Naive thymus-derived CD4-positive, alpha-beta T cell (primary cell): ENCODE results near the gene NUP50. TPM values are rescaled to one million over a fixed set of nuclear protein-coding genes. Genes with fewer than 3 reads are reported as not detected.

Experiments
- ATAC-seq: fragments of 150-1000 bp; cut with Tn5 transposase; 2 replicates; pipeline ENCODE4 v1.10.0; 2021; ENCODE audit warnings: mild to moderate bottlenecking, moderate library complexity
- CTCF ChIA-PET: fragments of 350-600 bp; sonication (Branson Sonifier 250); formaldehyde crosslinking; loops from one replicate; lab custom pipeline; 2021; ENCODE audit warnings: antibody characterized with exemption; lab: Charles Lee
- POLR2A ChIA-PET: fragments of 350-600 bp; sonication (Branson Sonifier 250); formaldehyde crosslinking; loops from one replicate; lab custom pipeline; 2021; ENCODE audit warnings: antibody characterized with exemption, inconsistent platforms; lab: Charles Lee
- DNase-seq, 9 donors: peaks; one replicate each; pipeline versions ENCODE4 v3.0.0 to v3.0.0-alpha.2; 2020 to 2022; ENCODE audit warnings: mixed read lengths in 1 of 9
- H3K27ac ChIP-seq: one replicate; pipeline ENCODE4 v1.7.0; 2013; ENCODE audit warnings: mild to moderate bottlenecking, low read depth, low read length, moderate library complexity
- H3K27me3 ChIP-seq, 2 donors: one replicate each; pipeline ENCODE4 v1.7.0; 2013; ENCODE audit warnings: low read length in 2 of 2, mild to moderate bottlenecking in 2 of 2, moderate library complexity in 2 of 2; ENCODE audit not compliant: control insufficient read depth in 2 of 2, insufficient read depth in 2 of 2
- H3K36me3 ChIP-seq, 3 experiments: 1 replicate in 2 of 3; 2 replicates in 1 of 3; pipeline ENCODE4 v1.7.0; 2013; ENCODE audit warnings: low read length in 3 of 3, mild to moderate bottlenecking in 3 of 3, moderate library complexity in 1 of 3; ENCODE audit not compliant: insufficient read depth in 3 of 3, control insufficient read depth in 2 of 3
- H3K4me1 ChIP-seq, 2 donors: one replicate each; pipeline ENCODE4 v1.7.0; 2013; ENCODE audit warnings: low read length in 2 of 2, mild to moderate bottlenecking in 2 of 2, moderate library complexity in 1 of 2; ENCODE audit not compliant: control insufficient read depth in 2 of 2, insufficient read depth in 2 of 2
- H3K4me3 ChIP-seq: 2 replicates; pipeline ENCODE4 v1.7.0; 2013; ENCODE audit warnings: mild to moderate bottlenecking, low read length
- H3K9me3 ChIP-seq, 3 experiments: 1 replicate in 2 of 3; 2 replicates in 1 of 3; pipeline ENCODE4 v1.7.0; 2013; ENCODE audit warnings: low read length in 3 of 3; ENCODE audit not compliant: control insufficient read depth in 2 of 3
- H3K27ac Mint-ChIP-seq, 9 donors: one replicate each; pipeline ENCODE4 v1.8.0; 2020 to 2022; ENCODE audit warnings: mixed read lengths in 9 of 9, mild to moderate bottlenecking in 8 of 9, moderate library complexity in 5 of 9, inconsistent platforms in 2 of 9
- H3K27me3 Mint-ChIP-seq, 5 donors: one replicate each; pipeline ENCODE4 v1.8.0; 2021 to 2022; ENCODE audit warnings: mixed read lengths in 5 of 5, mild to moderate bottlenecking in 1 of 5
- H3K36me3 Mint-ChIP-seq, 5 donors: one replicate each; pipeline ENCODE4 v1.8.0; 2020 to 2022; ENCODE audit warnings: mixed read lengths in 5 of 5, mild to moderate bottlenecking in 3 of 5, inconsistent platforms in 1 of 5
- H3K4me1 Mint-ChIP-seq, 7 donors: one replicate each; pipeline ENCODE4 v1.8.0; 2020 to 2022; ENCODE audit warnings: mixed read lengths in 7 of 7, mild to moderate bottlenecking in 3 of 7, inconsistent platforms in 1 of 7
- H3K4me3 Mint-ChIP-seq, 10 donors: one replicate each; pipeline ENCODE4 v1.8.0; 2020 to 2022; ENCODE audit warnings: mild to moderate bottlenecking in 10 of 10, mixed read lengths in 10 of 10, moderate library complexity in 6 of 10, inconsistent platforms in 2 of 10
- H3K9me3 Mint-ChIP-seq, 11 donors: one replicate each; pipeline ENCODE4 v1.8.0; 2020 to 2022; ENCODE audit warnings: mixed read lengths in 11 of 11, mild to moderate bottlenecking in 4 of 11, inconsistent platforms in 1 of 11, moderate library complexity in 1 of 11
- intact Hi-C, 2 donors: fragments of 100-400 bp; cut with micrococcal nuclease; formaldehyde crosslinking; loops; one replicate each; pipeline ENCODE4 v1.15.1; 2023
- polyA plus RNA-seq, 2 donors: library from polyadenylated mRNA; unstranded; fragments of 300-500 nt; fragmentation: Illumina TruSeq; gene quantifications; one replicate each; pipeline ENCODE4 v1.2.3, GENCODE V29; 2021
- total RNA-seq, 6 experiments: library from RNA in 5 of 6; stranded (reverse) in 5 of 6; gene quantifications; 1 replicate in 5 of 6; 2 replicates in 1 of 6; pipeline ENCODE4 v1.2.3 and lab custom pipeline; 2021 to 2026

NUP50 gene
- total and polyA plus RNA-seq, 7 experiments from 2014 or later = 50.6 to 151 (median 113) TPM

DNA sequence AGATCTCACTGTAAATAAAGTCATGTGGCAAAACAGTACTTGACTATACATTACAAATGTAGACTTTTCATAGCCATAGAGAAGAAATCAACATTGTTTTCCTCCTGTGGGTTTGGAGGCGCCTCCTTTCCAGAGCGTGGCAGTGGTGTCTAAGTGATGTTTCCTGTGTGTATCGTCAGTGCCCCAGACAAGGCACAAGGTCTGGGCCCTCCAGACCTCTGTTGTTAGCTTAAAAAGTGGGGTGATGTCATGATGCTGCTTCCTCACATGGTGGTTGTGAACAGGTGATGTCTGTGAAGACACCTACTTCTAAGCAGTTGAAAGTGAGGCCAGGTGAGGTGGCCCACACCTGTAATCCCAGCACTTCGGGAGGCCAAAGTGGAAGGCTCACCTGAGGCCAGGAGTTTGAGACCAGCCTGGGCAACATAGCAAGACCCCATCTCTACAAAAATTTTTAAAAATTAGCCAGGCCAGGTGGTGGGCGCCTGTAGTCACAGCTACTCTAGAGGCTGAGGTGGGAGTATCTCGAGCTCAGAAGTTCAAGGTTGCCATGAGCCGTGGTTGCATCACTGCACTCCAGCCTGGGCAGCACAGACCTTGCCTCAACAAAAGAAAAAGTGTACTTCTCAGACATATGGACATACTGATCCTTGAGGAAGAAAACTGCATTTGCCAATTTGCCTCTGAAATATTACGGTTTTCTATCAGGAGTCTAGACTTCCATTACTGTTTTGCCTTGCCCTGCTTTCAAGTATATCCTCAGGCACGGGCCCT, 15.7 kb downstream of the NUP50 start:
- POLR2A ChIA-PET = interaction anchor here (1.2 kb wide), 1 partner anchor 21 kb away, joined by 3 read pairs; no protein-coding TSS in a partner anchor
- peak overlapping the region; percentile 58 for H3K27ac ChIP-seq
- intact Hi-C loops = loop anchor here (2.0 to 5.0 kb wide), 2 partner anchors 15 to 138 kb away; no protein-coding TSS in a partner anchor

DNA sequence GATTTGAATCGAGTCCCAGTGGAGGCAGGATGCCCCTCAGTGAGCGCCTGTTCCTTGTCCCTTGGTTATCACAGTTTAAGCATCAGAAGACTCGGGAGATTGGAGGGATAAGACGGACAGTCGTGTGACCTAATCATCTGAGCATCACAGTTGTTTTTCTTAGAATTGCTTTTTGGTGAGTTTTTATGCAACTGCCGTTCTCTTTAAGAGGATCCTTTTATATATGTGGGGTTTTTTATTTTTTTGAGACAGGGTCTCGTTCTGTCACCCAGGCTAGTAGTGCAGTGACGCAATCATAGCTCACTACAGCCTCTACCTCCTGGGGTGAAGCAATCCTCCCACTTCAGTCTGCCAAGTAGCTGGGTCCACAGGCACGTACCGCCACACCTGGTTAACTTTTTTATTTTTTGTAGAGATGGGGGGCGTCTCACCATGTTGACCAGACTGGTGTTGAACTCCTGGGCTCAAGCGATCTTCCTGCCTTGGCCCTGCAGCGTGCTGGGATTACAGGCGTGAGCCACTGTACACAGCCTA, 16.5 kb downstream of the NUP50 start:
- CTCF ChIA-PET = no interaction called here
- Mint-ChIP-seq H3K4me3 (peak overlapping the region in 7 of 10 donors; percentile 5 to 71 (median 38)), H3K27ac (peak overlapping the region in 8 of 9 donors; percentile 85 to 97 (median 94)), H3K9me3 (no peaks in the 10 kb centered on the region), H3K36me3 (peaks cover 8 to 65% (median 27%) of the 10 kb centered on the region in 5 donors), H3K4me1 (peaks cover 24 to 67% (median 59%) of the 10 kb centered on the region in 7 donors), H3K27me3 (no peaks in the 10 kb centered on the region)
- no peak overlapping the region for H3K4me3 ChIP-seq
- DNase-seq = no peak
- ATAC-seq = no peak
- POLR2A ChIA-PET = interaction anchor here (0.7 to 1.0 kb wide), 2 partner anchors 11 to 17 kb away, joined by 3 read pairs; partner anchors contain the start of gene NUP50
- intact Hi-C loops = no loop called here
- no peaks in the 10 kb centered on the region for H3K27me3 ChIP-seq
- H3K9me3 ChIP-seq = no peaks in the 10 kb centered on the region
- H3K36me3 ChIP-seq = peaks cover 21 to 87% (median 23%) of the 10 kb centered on the region in 3 experiments
- H3K4me1 ChIP-seq = peaks cover 0 to 34% of the 10 kb centered on the region in 2 donors
- peak overlapping the region; percentile 58 for H3K27ac ChIP-seq

More for the DNA sequence above, 15.7 kb downstream of the NUP50 start:
- no peaks in the 10 kb centered on the region for H3K9me3 ChIP-seq
- H3K4me1 ChIP-seq = peaks cover 6 to 41% of the 10 kb centered on the region in 2 donors
- CTCF ChIA-PET = interaction anchor here (1.3 kb wide), 1 partner anchor 14 kb away, joined by 3 read pairs; no protein-coding TSS in a partner anchor
- H3K9me3 Mint-ChIP-seq = no peaks in the 10 kb centered on the region
- H3K4me3 ChIP-seq = no peak overlapping the region
- ATAC-seq (peak; percentile 96), DNase-seq (peak in 7 of 9 donors; percentile 34 to 83 (median 70))
- no peaks in the 10 kb centered on the region for H3K27me3 ChIP-seq
- H3K36me3 Mint-ChIP-seq = peaks cover 8 to 62% (median 27%) of the 10 kb centered on the region in 5 donors
- H3K4me3 Mint-ChIP-seq = peak overlapping the region; percentile 19 to 71 (median 55)
- peaks cover 31 to 73% (median 66%) of the 10 kb centered on the region in 7 donors for H3K4me1 Mint-ChIP-seq
- H3K36me3 ChIP-seq = peaks cover 21 to 79% (median 23%) of the 10 kb centered on the region in 3 experiments
- H3K27ac Mint-ChIP-seq = peak overlapping the region; percentile 71 to 97 (median 93)
- no peaks in the 10 kb centered on the region for H3K27me3 Mint-ChIP-seq

GRCh38 chr22:45181240-45181639, 17.5 kb downstream of the NUP50 start:
- H3K4me1 ChIP-seq = peaks cover 0 to 24% of the 10 kb centered on the region in 2 donors
- ChIA-PET CTCF (no interaction called here), POLR2A (interaction anchor here (0.9 to 1.7 kb wide), 3 partner anchors 16 to 53 kb away, joined by 3 to 5 read pairs (median 3); partner anchors contain the start of gene NUP50)
- H3K4me1 Mint-ChIP-seq = peaks cover 19 to 63% (median 55%) of the 10 kb centered on the region in 7 donors
- peak overlapping the region; percentile 30 for H3K27ac ChIP-seq
- H3K4me3 Mint-ChIP-seq = no peak overlapping the region
- intact Hi-C loops = no loop called here
- peaks cover 14 to 91% (median 17%) of the 10 kb centered on the region in 3 experiments for H3K36me3 ChIP-seq
- ATAC-seq (no peak), DNase-seq (no peak)
- H3K4me3 ChIP-seq = no peak overlapping the region
- H3K27me3 Mint-ChIP-seq = no peaks in the 10 kb centered on the region
- H3K9me3 ChIP-seq = no peaks in the 10 kb centered on the region
- no peaks in the 10 kb centered on the region for H3K9me3 Mint-ChIP-seq
- no peaks in the 10 kb centered on the region for H3K27me3 ChIP-seq
- peak overlapping the region in 8 of 9 donors; percentile 45 to 96 (median 80) for H3K27ac Mint-ChIP-seq
- H3K36me3 Mint-ChIP-seq = peaks cover 6 to 68% (median 29%) of the 10 kb centered on the region in 5 donors

DNA sequence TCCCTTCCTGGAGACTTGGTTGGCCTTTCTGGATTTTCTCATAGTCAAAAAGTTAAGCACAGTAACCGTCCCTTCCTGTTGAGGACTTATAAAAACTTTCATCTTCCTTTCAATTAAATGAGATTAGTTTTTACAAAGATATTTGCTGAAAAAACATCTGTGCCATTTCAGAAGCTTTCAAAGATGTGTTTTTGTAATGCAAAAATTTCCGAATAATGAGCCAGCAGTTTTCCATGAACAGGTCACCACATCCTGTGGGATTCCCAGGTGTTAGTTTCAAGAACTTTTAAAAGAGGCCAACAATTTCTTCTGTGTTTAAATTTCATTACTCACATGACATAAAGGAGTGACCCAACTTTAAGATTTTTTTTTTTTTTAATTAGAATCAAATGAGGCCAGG, 18.0 kb downstream of the NUP50 start:
- POLR2A ChIA-PET = interaction anchor here (1.7 kb wide), 1 partner anchor 17 kb away, joined by 5 read pairs; no protein-coding TSS in a partner anchor

GRCh38 chr22:45183974-45184373, 20.2 kb downstream of the NUP50 start:
- peaks cover 13 to 42% (median 32%) of the 10 kb centered on the region in 7 donors for H3K4me1 Mint-ChIP-seq
- H3K4me1 ChIP-seq = peaks cover 0 to 11% of the 10 kb centered on the region in 2 donors
- H3K27me3 ChIP-seq = no peaks in the 10 kb centered on the region
- H3K27ac Mint-ChIP-seq = peak overlapping the region in 3 of 9 donors; percentile 43 to 69 (median 62)
- DNase-seq (no peak), ATAC-seq (no peak)
- POLR2A ChIA-PET = no interaction called here
- H3K36me3 ChIP-seq = peaks cover 11 to 77% (median 16%) of the 10 kb centered on the region in 3 experiments
- H3K9me3 Mint-ChIP-seq = no peaks in the 10 kb centered on the region
- intact Hi-C loops = no loop called here
- CTCF ChIA-PET = no interaction called here
- H3K36me3 Mint-ChIP-seq = peaks cover 3 to 54% (median 27%) of the 10 kb centered on the region in 5 donors
- H3K27me3 Mint-ChIP-seq = no peaks in the 10 kb centered on the region
- no peak overlapping the region for H3K4me3 ChIP-seq
- H3K4me3 Mint-ChIP-seq = no peak overlapping the region
- no peak overlapping the region for H3K27ac ChIP-seq
- H3K9me3 ChIP-seq = no peaks in the 10 kb centered on the region

More for the DNA sequence above, 18.0 kb downstream of the NUP50 start:
- H3K9me3 Mint-ChIP-seq = no peaks in the 10 kb centered on the region
- no peak overlapping the region for H3K4me3 Mint-ChIP-seq
- H3K27ac ChIP-seq = peak overlapping the region; percentile 30
- H3K9me3 ChIP-seq = no peaks in the 10 kb centered on the region
- no peak for DNase-seq
- peaks cover 0 to 18% of the 10 kb centered on the region in 2 donors for H3K4me1 ChIP-seq
- H3K27me3 Mint-ChIP-seq = no peaks in the 10 kb centered on the region
- CTCF ChIA-PET = no interaction called here
- peaks cover 19 to 58% (median 49%) of the 10 kb centered on the region in 7 donors for H3K4me1 Mint-ChIP-seq
- H3K36me3 ChIP-seq = peaks cover 11 to 89% (median 16%) of the 10 kb centered on the region in 3 experiments
- no peak overlapping the region for H3K4me3 ChIP-seq
- no peaks in the 10 kb centered on the region for H3K27me3 ChIP-seq
- peak overlapping the region in 7 of 9 donors; percentile 45 to 96 (median 86) for H3K27ac Mint-ChIP-seq
- intact Hi-C loops = no loop called here
- no peak for ATAC-seq
- peaks cover 3 to 63% (median 28%) of the 10 kb centered on the region in 5 donors for H3K36me3 Mint-ChIP-seq

- Histone ChIP-seq H3K9me3 (no peaks in the 10 kb centered on the region), H3K4me1 (no peaks in the 10 kb centered on the region), H3K27me3 (no peaks in the 10 kb centered on the region), H3K27ac (no peak overlapping the region), H3K4me3 (no peak overlapping the region), H3K36me3 (peaks cover 11 to 59% (median 16%) of the 10 kb centered on the region in 3 experiments)
- intact Hi-C loops = no loop called here
- no peaks in the 10 kb centered on the region for H3K27me3 Mint-ChIP-seq
- no peaks in the 10 kb centered on the region for H3K9me3 Mint-ChIP-seq
- peak overlapping the region; percentile 0 to 86 (median 61) for H3K27ac Mint-ChIP-seq
- ChIA-PET CTCF (no interaction called here), POLR2A (interaction anchor here (1.0 kb wide), 1 partner anchor 13 kb away, joined by 3 read pairs; no protein-coding TSS in a partner anchor)
- no peak overlapping the region for H3K4me3 Mint-ChIP-seq
- no peak for DNase-seq
- peaks cover 0 to 24% (median 13%) of the 10 kb centered on the region in 7 donors for H3K4me1 Mint-ChIP-seq
- H3K36me3 Mint-ChIP-seq = peaks cover 3 to 40% (median 21%) of the 10 kb centered on the region in 5 donors
- ATAC-seq = no peak
Measured at GRCh38 chr22:45185718-45186514, 22.2 kb downstream of the NUP50 start.
